HG03558 (cell line): ENCODE results near the gene DLG5.

Source experiments
- ATAC-seq: cut with Tn5 transposase; IDR thresholded peaks from one replicate; pipeline ENCODE4 v1.9.1; 2021; ENCODE audit warnings: moderate number of reproducible peaks; ENCODE audit not compliant: unreplicated experiment; ENCODE audit errors: extremely low read depth

DLG5 gene

GRCh38 chr10:77828377-77828776 lies 98.2 kb downstream of the DLG5 start:
- ATAC-seq = no peak

GRCh38 chr10:77827366-77827765 lies 99.2 kb downstream of the DLG5 start:
- ATAC-seq = no peak

DNA sequence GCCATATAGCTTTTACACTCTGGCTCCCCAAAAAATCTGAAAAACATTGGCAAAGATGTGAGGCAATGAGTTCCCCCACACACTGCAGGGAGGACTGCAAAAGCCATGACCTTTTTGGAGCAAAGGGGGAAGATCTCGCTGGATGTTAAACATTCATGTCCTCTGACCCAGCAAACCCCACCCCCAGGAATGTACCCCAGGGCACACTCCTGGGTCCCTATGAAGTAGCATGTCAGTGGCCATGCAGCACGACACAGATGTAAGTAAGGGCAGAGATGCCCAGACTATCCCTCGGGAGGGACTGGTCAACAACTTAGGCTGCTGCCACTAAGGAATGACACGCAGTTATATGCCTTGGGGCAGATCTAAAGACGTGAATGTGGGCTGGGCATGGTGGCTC lies 100.6 kb downstream of the DLG5 start:
- no peak for ATAC-seq

DNA sequence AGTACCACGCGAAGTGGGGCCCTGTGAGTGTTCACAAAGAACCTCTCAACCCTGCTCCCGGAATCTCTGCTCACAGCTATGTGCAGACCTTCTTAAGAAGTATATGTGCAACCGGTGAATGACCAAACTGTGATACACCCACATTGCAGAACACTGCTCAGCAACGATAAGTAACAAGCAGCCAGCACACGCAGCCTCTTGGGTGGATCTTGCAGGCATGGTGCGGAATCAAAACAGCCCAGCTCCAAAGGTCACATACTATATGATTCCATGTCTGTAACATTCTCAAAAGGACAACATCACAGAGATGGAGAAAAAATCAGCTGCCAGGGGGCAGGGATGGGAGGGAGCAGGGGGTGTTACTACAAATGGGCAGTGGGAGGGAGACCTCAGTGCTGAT lies 101.6 kb downstream of the DLG5 start:
- ATAC-seq = no peak

GRCh38 chr10:77823811-77824542 lies 102.6 kb downstream of the DLG5 start:
- ATAC-seq = no peak

GRCh38 chr10:77821551-77821950 lies 105.0 kb downstream of the DLG5 start:
- ATAC-seq = no peak

DNA sequence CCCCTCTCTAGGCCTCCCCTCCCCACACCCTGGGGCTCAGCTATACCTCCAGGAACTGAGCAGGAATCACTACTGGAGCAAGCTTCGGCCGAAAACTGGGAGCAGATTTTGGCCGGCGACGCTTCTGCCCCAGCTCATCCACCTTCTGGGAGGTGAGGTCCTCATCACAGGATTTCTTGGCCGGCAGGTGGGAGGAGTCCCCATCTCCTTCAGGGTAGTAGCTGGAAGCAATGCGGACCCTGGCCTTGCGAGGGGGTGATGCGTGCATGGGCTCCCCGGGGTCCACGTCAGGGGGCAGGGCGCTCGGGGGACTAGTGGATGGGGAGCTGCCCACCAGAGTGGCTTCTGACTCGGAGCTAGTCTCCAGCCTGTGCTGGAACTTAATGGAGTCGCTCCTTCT lies 105.5 kb downstream of the DLG5 start:
- no peak for ATAC-seq

GRCh38 chr10:77820349-77820748 lies 106.2 kb downstream of the DLG5 start:
- ATAC-seq = no peak

- ATAC-seq = no peak
These were observed 107.1 kb downstream of the DLG5 start for GRCh38 chr10:77819210-77820112.

DNA sequence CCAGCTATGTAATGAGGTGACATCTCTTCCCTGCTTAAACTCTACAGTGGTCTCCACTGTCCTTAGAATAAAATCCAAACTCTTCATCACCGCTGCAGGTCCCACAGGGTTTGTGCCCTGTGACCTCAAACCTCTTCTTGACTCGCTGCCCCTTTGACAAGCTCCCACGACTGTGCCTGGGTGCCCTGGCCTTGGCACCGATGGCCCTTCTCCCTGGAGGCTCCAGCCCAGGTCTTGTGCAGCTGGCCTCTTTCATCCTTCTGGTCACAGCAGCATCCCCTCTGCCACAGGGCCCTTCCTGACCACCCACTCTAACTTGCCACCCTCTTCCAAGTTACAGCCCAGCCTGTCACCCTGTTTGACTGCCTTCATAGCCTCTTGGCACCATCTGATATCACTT lies 108.2 kb downstream of the DLG5 start:
- ATAC-seq = no peak

GRCh38 chr10:77817541-77817940 lies 109.0 kb downstream of the DLG5 start:
- ATAC-seq = no peak

DNA sequence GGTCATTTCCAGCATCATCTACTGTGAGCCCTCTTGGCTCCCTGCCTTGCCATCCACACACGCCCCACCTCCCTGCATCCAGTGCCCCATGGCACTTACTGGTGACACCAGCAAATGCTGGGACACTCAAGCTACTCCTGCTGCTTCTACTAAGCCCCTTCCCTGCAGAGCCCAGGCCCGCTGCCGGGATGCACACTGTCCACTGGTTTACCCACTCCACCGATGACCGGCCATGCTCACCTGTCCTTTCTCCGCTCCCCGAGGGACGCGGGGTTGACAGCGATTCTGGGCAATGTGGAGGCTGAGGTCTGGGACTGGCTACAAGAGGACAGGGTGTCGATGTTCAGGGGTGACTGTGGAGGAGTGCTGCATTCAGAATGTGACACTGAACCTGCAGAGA lies 110.2 kb downstream of the DLG5 start:
- ATAC-seq = no peak

DNA sequence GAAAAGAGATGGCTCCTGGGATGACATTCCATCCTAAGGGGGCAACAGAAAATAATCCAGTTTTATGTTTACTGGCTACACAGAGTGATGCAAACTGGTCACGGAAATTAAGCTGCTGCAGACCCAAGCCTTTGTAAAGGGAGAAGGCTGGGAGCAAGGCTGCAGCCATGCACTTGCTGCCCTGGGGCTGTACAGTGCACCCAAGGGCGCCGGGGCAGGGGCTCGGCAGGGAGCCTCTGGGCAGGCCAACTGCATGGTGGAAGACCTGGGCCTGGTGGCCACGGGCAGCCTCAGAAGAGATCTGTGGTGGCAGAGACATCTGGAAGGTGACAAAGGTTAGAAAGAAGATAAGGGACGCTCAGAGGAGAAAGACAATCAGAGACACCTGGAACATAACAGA lies 113.8 kb downstream of the DLG5 start:
- no peak for ATAC-seq

- no peak for ATAC-seq
These were observed 114.6 kb downstream of the DLG5 start for GRCh38 chr10:77811831-77812430.

DNA sequence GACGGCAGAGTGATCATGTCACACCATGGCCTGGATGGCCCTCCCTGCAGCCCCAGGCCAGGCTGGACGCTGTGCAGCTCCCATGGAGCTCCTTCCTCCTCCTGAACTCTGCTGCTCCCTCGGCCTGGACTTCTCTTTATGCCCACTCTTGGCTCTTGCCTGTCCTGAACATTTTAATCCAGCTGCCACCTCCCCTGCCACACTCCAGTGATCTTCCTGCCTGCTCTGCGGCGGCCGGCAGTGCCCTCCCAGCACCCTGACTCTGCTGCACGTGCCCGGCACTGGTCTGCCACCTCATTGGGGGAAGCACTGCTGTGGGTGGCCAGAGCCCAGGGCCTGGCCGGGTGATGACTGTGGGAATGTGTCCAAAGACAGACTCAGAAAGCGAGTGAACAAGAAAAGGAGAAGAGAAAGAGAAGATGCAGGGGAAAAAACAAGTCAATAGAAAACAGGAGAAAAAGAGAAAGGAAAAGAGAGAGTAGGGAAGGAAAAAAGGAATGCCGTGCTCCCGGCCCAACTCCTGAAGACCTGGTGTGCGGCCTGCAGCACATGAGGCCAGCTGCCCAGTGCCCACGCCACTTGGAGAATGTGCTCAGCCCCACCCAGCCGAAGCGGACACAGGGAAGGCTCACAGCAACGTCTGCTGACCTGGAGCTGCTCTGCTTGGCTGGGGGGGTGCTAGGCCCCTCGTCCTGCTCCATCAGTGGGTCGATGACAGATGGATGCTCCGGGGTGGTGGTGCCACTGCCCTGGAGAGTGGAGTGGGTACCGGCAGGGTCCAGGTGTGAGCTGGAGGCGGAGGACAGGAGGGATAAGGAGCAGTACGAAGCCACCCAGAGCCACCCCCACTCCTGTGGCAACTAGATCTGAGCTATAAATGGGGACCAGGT lies 115.9 kb downstream of the DLG5 start:
- ATAC-seq = no peak

DNA sequence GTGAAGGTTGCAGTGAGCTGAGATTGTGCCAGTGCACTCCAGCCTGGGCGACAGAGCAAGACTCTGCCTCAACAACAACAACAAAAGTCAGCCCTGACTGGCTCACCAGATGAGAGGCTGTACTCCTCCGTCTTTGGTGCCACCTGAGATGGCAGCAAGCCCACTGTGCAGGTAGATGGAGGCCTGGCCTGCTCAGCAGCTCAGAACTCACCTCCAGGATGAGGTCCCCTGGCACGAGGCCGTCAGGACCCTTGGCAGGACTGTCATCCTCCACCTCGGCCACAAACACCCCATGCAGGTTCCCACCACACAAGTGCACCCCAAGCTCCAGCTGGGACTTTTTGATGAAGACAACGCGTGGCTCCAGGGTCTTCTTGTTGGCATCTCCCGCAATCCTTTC lies 117.2 kb downstream of the DLG5 start:
- ATAC-seq = no peak

GRCh38 chr10:77807706-77808105 lies 118.8 kb downstream of the DLG5 start:
- no peak for ATAC-seq

GRCh38 chr10:77806511-77807157 lies 119.9 kb downstream of the DLG5 start:
- no peak for ATAC-seq

- ATAC-seq = no peak
These were observed 120.9 kb downstream of the DLG5 start for GRCh38 chr10:77805676-77806075.

GRCh38 chr10:77804371-77804770 lies 122.2 kb downstream of the DLG5 start:
- ATAC-seq = no peak
